ENCODE measurements around the gene EPB41L5.
"Not testable (repeated sequence)": the region's sequence is repeated elsewhere in the genome, so short reads cannot be mapped to it uniquely, and the experiment has no call there.

EPB41L5 gene

GRCh38 chr2:120141300-120142069 is 128.6 kb downstream of the EPB41L5 start:
- no peak for DNase-seq (ENCODE audit: low read depth)

GRCh38 chr2:120142528-120143219 is 129.8 kb downstream of the EPB41L5 start:
- no peak for DNase-seq (ENCODE audit: low read depth)

- no peak for DNase-seq (ENCODE audit: low read depth)
Measured at GRCh38 chr2:120148229-120148628, 135.4 kb downstream of the EPB41L5 start.

- no peak for DNase-seq (ENCODE audit: low read depth)
Measured at GRCh38 chr2:120148669-120149068, 135.8 kb downstream of the EPB41L5 start.

- no peak for DNase-seq (ENCODE audit: low read depth)
Measured at GRCh38 chr2:120149406-120149805, 136.5 kb downstream of the EPB41L5 start.

GRCh38 chr2:120150040-120150482 is 137.2 kb downstream of the EPB41L5 start:
- DNase-seq (ENCODE audit: low read depth) = no peak

GRCh38 chr2:120155308-120155707 is 142.4 kb downstream of the EPB41L5 start:
- no peak for DNase-seq (ENCODE audit: low read depth)

- DNase-seq (ENCODE audit: low read depth) = not testable (repeated sequence)
Measured at GRCh38 chr2:120158658-120159057, 145.8 kb downstream of the EPB41L5 start.

- DNase-seq (ENCODE audit: low read depth) = no peak
Measured at GRCh38 chr2:120161190-120161589, 148.3 kb downstream of the EPB41L5 start.

- no peak for DNase-seq (ENCODE audit: low read depth)
Measured at GRCh38 chr2:120162716-120163115, 149.8 kb downstream of the EPB41L5 start.

GRCh38 chr2:120167272-120167671 is 154.4 kb downstream of the EPB41L5 start:
- DNase-seq (ENCODE audit: low read depth) = no peak

- DNase-seq (ENCODE audit: low read depth) = no peak
Measured at GRCh38 chr2:120169020-120169419, 156.1 kb downstream of the EPB41L5 start.

- DNase-seq (ENCODE audit: low read depth) = no peak
Measured at GRCh38 chr2:120174963-120175581, 162.2 kb downstream of the EPB41L5 start.

- no peak for DNase-seq (ENCODE audit: low read depth)
Measured at GRCh38 chr2:120176526-120176925, 163.6 kb downstream of the EPB41L5 start.

- DNase-seq (ENCODE audit: low read depth) = peak; percentile 61
Measured at GRCh38 chr2:120177001-120177621, 164.2 kb downstream of the EPB41L5 start.

- no peak for DNase-seq (ENCODE audit: low read depth)
Measured at GRCh38 chr2:120177973-120178372, 165.1 kb downstream of the EPB41L5 start.

GRCh38 chr2:120179396-120179795 is 166.5 kb downstream of the EPB41L5 start:
- no peak for DNase-seq (ENCODE audit: low read depth)

GRCh38 chr2:120180066-120180465 is 167.2 kb downstream of the EPB41L5 start:
- DNase-seq (ENCODE audit: low read depth) = no peak

GRCh38 chr2:120182019-120182560 is 169.2 kb downstream of the EPB41L5 start:
- DNase-seq (ENCODE audit: low read depth) = no peak

- no peak for DNase-seq (ENCODE audit: low read depth)
Measured at GRCh38 chr2:120189189-120189588, 176.3 kb downstream of the EPB41L5 start.

- no peak for DNase-seq (ENCODE audit: low read depth)
Measured at GRCh38 chr2:120192280-120192679, 179.4 kb downstream of the EPB41L5 start.

- no peak for DNase-seq (ENCODE audit: low read depth)
Measured at GRCh38 chr2:120195553-120195952, 182.7 kb downstream of the EPB41L5 start.

Data from T follicular helper cell (primary cell).